Gastroesophageal sphincter (tissue), 3 donors: Measurements from ENCODE around the gene SMCO4.

Experiments
- CTCF ChIP-seq, 4 experiments: fragments of 200-600 bp in 2 of 4; fragments of 450-650 bp in 2 of 4; sonication (generic) in 1 of 4; IDR thresholded peaks; one replicate each; pipeline ENCODE4 v1.5.1; 2017 to 2019; ENCODE audit warnings: antibody characterized with exemption in 4 of 4, mild to moderate bottlenecking in 2 of 4, moderate library complexity in 2 of 4
- POLR2AphosphoS5 ChIP-seq: sonication (generic); formaldehyde crosslinking; IDR thresholded peaks from one replicate; pipeline ENCODE4 v1.6.1; 2017; ENCODE audit warnings: antibody characterized with exemption

- TF ChIP-seq CTCF (IDR thresholded peaks at IDR 0.05) (no peak), POLR2AphosphoS5 (no peak)
Measured at GRCh38 chr11:93591247-93591898, 48.2 kb upstream of the SMCO4 start.
